HG02642 (cell line): ENCODE measurements around the gene PRODH2.
"Not testable (repeated sequence)": the region's sequence is repeated elsewhere in the genome, so short reads cannot be mapped to it uniquely, and the experiment has no call there.

ENCODE experiments used
- ATAC-seq: cut with Tn5 transposase; IDR thresholded peaks from one replicate; pipeline ENCODE4 v1.9.1; 2021; ENCODE audit warnings: mild to moderate bottlenecking; ENCODE audit not compliant: unreplicated experiment, poor library complexity

Gene PRODH2

DNA sequence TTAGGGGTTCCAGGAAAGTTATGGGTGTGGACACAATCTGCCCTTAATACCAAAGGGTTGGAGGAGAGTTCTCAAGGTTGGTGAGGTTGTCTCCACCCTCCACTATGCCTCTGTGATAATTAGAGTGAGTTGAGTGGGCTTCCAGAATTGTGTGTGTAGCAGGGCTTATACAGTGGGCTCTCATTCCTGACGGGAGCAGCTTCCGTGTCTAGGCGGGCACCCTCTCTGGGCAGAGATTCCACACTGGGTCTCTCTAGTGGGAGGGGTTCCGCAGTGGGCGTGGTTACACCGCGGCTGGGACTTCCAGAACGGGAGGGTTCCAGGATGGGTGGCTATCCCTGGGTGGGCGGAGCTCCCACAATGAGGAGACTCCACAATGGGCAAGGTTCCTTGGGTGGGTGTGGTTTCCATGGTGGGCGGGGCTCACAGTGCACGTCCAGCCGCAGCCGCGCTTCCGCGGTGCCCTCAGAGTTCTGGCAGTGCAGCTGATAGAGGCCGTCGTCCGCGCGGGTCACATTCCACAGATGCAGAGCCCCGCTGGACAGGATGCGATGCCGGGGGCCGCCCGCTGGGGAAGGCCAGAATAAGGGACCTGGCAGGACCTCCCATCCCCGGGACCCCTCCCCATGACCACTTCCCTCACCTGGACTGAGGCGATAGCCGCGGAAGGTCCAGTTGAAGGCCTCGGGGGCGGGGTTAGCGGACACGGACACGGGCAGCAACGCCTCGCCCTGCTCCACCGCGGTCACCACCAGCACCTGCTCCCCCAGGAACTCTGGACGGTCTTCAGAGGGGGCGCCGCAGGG lies 31.2 kb upstream of the PRODH2 start:
- ATAC-seq = no peak

DNA sequence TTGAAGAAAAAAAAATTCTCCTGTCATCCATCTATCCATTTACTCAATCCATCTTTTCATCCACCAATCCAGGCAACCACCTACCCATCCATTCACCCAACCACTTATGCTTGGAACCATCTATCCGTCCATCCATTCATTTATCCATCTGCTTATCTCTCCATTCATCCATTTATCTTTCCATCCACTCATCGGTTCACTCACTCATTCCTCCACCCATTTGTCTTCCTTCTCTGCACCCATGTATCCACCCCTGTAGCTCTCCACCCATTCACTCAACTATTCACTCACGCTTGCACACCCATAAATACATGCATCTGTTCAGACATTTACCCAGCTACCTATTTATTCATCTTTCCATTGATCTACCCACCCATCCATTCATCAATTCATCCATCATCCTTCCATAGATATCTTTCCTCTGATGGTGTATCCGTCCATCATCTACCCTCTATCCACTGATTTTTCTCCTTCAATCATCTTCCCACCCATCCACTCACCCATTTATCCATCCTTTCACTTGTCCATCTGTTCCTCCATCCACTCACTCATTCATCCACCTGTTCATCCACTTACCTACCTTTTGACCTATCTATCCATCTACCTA lies 30.1 kb upstream of the PRODH2 start:
- no peak for ATAC-seq

GRCh38 chr19:35841961-35842595 lies 29.4 kb upstream of the PRODH2 start:
- no peak for ATAC-seq

- ATAC-seq = not testable (repeated sequence)
Observed at GRCh38 chr19:35836096-35836495, 23.5 kb upstream of the PRODH2 start.

- ATAC-seq = no peak
Observed at GRCh38 chr19:35833972-35834371, 21.3 kb upstream of the PRODH2 start.

DNA sequence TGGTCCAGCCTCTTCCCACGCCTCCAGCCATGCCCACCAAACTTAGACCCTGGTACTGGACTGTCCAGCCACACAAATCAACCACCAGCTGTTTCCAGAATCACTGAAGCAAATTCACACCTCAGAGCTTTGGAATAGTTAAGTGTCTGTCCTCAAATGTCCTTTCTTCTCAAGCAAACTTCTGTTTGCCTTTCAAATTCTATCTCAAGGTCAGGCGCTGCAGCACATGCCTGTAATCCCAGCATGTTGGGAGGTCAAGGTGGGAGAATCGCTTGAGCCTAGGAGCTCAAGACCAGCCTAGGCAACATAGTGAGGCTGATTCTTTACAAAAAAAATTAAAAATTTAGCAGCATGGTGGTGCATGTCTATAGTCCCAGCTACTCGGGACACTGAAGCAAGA lies 19.4 kb upstream of the PRODH2 start:
- no peak for ATAC-seq

GRCh38 chr19:35830986-35831385 lies 18.3 kb upstream of the PRODH2 start:
- no peak for ATAC-seq

- no peak for ATAC-seq
Observed at GRCh38 chr19:35828692-35829301, 16.2 kb upstream of the PRODH2 start.

DNA sequence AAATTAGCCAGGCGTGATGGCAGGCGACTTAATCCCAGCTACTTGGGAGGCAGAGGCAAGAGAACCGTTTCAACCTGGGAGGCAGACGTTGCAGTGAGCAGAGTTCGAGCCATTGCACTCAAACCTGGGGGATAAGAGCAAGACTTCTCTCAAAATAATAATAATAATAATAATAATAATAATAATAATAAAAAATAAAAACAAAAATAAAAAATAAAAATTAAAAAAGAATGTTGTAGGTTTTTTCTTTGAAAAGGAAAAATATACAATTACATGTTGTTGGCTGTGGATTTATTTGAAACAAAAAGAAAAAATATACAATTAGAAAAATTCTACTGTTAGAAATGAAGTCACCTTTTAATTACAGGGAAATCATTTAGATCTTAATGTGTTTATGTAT lies 11.5 kb upstream of the PRODH2 start:
- no peak for ATAC-seq

DNA sequence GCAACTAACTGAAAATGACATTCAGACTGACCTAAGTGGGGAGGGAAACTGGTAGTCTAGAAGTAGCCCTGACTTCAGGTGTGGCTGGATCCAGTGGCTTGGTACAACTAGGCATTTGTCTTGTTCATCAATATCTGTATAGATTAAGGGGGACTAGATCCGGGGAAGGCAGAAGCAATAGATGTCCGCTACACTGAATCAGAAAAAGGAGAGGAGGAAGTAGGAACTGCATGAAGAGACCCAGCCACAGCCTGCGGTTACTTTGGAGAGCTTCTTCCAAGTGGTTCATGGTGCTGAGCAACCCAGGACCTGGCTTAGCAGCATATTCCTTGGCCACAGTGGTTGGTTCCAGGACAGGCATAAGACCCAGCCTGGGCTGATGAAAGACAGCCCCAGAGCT lies 9.9 kb upstream of the PRODH2 start:
- ATAC-seq = no peak

DNA sequence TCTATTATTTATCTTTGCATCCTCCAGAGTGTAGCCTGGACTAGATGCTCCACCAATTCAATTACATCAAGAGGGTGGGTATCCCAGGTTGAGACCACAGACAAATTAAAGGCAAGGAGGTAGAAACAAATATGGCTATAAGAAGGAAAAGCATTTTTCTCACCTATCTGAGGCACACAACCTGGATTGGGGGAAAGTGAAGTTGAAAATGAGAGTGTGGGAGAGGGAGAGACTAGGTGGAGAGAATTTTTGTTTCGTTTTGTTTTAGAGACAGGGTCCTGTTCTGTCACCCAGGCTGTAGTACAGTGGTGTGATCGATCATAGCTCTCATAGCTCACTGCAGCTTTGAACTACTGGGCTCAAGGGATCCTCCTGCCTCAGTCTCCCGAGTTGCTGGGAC lies 5.8 kb upstream of the PRODH2 start:
- no peak for ATAC-seq

DNA sequence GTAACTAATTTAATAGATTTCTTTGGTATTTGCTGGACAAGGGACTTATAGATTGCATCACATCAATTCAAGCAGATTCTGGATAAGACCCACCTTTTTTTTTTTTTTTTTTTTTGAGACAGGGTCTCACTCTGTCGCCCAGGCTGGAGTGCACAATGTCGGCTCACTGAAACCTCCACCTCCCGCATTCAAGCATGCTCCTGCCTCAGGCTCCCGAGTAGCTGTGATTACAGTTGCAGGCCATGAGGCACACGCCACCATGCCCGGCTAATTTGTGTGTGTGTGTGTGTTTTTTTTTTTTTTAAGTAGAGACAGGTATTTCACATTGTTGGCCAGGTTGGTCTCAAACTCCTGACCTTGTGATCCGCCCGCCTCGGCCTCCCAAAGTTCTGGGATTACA lies 4.2 kb upstream of the PRODH2 start:
- no peak for ATAC-seq

DNA sequence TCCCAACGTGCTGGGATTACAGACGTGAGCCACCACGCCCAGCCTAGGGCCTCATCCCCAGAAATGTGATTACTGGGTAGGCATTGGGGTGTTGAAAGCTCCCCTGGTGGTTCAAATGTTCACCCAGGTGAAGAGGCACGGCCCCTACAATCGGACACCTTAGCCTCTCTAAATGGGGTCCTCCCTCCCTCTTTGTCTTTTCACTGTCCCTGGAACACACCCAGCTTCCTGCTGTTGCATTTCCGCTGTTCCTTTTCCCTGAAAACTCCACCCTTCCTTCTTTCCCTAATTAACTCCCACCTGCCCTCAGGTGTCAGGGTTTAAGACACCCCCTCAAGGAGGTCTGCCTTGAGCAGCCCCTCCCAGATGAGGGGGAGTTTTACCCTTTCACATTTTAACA lies 3.6 kb upstream of the PRODH2 start:
- ATAC-seq = no peak

GRCh38 chr19:35813043-35813890 lies 622 bp upstream of the PRODH2 start:
- ATAC-seq = no peak

DNA sequence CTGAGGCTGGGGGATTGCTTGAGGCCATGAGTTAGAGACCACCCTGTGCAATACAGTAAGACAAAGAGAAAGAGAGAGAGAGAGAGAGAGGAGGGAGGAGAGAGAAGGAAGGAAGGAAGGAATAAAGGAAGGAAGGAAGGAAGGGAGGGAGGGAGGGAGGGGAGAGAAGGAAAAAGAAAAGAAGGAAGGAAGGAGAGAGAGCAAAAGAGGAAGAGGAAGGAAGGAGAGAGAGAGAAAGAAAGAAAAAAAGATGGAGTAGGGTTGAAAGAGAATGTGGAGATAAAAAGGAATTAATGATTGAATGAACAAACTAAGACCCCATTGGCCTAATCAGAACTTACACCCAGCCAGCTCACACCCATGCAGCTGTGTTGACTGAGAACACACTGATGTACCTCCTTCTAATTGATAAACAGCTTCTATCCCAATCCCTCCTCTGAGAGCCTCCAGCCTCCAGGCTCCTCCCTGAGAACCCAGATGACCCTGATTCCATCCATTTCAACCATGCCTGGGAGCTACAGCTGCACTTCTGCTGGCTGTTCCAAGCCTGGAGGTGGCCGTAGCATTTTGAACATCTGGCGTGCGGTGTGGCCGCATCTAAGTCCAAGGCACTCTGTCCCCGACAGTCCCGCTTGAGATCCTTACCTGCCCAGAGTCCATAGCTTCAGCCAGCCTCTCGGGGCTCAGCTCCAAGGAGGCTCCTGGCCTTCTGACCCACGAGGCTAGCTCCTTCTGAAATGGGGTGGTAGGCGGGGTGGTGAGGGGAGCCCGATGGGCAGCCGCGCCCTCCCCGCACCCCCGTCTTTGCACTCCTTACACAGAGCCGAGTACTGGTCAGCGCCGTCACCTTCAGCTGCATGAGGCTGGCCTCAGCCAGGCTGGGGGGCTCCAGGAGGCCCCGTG lies 1.1 kb downstream of the PRODH2 start:
- ATAC-seq = no peak

- no peak for ATAC-seq
Observed at GRCh38 chr19:35807633-35808032, 5.0 kb downstream of the PRODH2 start.

- no peak for ATAC-seq
Observed at GRCh38 chr19:35806597-35806996, 6.0 kb downstream of the PRODH2 start.

DNA sequence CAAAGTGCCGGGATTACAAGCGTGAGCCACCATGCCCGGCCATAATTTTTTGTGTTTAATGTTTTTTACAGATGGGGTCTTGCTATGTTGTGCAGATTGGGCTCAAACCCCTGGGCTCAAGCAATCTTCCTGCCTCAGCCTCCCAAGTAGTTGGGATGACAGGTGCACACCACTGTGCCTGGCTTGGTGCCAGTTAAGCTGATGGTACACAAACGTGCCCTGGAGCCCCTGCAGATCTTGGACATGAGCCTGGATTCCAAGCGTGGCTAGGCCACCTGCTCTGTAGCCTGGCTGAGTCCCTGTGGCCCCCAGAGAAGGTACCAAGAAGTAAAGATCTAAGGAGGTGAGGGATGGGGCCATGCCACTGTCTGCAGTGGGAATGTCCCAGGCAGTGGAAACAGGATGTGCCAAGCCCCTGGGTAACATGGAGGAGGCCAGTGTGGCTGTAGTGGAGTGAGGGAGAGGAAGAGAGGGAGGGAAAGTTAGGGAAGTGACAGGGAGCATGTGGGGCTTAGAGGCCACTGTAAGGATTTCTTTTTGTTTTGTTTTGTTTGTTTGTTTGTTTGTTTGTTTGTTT lies 7.0 kb downstream of the PRODH2 start:
- no peak for ATAC-seq

- no peak for ATAC-seq
Observed at GRCh38 chr19:35801828-35802227, 10.8 kb downstream of the PRODH2 start.
